CD4-positive, alpha-beta memory T cell (primary cell): Measurements from ENCODE around the gene WDR59. TPM values are rescaled to one million over a fixed set of nuclear protein-coding genes. Genes with fewer than 3 reads are reported as not detected.
A peak's percentile ranks its signal among the peaks of the same experiment; 100 is the strongest.
"Not testable (repeated sequence)": the region's sequence is repeated elsewhere in the genome, so short reads cannot be mapped to it uniquely, and the experiment has no call there.

Experiments used
- CTCF ChIA-PET: fragments of 350-600 bp; sonication (Branson Sonifier 250); formaldehyde crosslinking; loops from one replicate; lab custom pipeline; 2021; ENCODE audit warnings: inconsistent platforms; ENCODE audit not compliant: partially characterized antibody; lab: Charles Lee
- POLR2A ChIA-PET: fragments of 350-600 bp; sonication (Branson Sonifier 250); formaldehyde crosslinking; loops from one replicate; lab custom pipeline; 2021; ENCODE audit not compliant: partially characterized antibody; lab: Charles Lee
- DNase-seq, 5 donors: peaks; one replicate each; pipeline versions ENCODE4 v3.0.0 to v3.0.0-alpha.2; 2020 to 2022; ENCODE audit warnings: mixed read lengths in 1 of 5
- H3K27ac ChIP-seq: one replicate; pipeline ENCODE4 v1.7.0; 2013; ENCODE audit warnings: low read depth, low read length
- H3K27me3 ChIP-seq: 2 replicates; pipeline ENCODE4 v1.7.0; 2013; ENCODE audit warnings: mild to moderate bottlenecking, low read length, moderate library complexity; ENCODE audit not compliant: insufficient read depth
- H3K36me3 ChIP-seq: 2 replicates; pipeline ENCODE4 v1.7.0; 2013; ENCODE audit warnings: mild to moderate bottlenecking, low read length, moderate library complexity; ENCODE audit not compliant: insufficient read depth
- H3K4me1 ChIP-seq: 2 replicates; pipeline ENCODE4 v1.7.0; 2013; ENCODE audit warnings: mild to moderate bottlenecking, low read length, moderate library complexity; ENCODE audit not compliant: insufficient read depth
- H3K4me3 ChIP-seq, 2 donors: one replicate each; pipeline ENCODE4 v1.7.0; 2013; ENCODE audit warnings: low read length in 2 of 2, mild to moderate bottlenecking in 1 of 2
- H3K9me3 ChIP-seq, 2 donors: one replicate each; pipeline ENCODE4 v1.7.0; 2013; ENCODE audit warnings: low read length in 2 of 2, control low read depth in 1 of 2; ENCODE audit not compliant: control insufficient read depth in 1 of 2
- H3K27ac Mint-ChIP-seq, 7 donors: one replicate each; pipeline ENCODE4 v1.8.0; 2020 to 2021; ENCODE audit warnings: mixed read lengths in 7 of 7, mild to moderate bottlenecking in 6 of 7, inconsistent platforms in 3 of 7, moderate library complexity in 3 of 7
- H3K27me3 Mint-ChIP-seq, 2 donors: one replicate each; pipeline ENCODE4 v1.8.0; 2020 to 2021; ENCODE audit warnings: mixed read lengths in 2 of 2
- H3K36me3 Mint-ChIP-seq, 2 donors: one replicate each; pipeline ENCODE4 v1.8.0; 2020 to 2021; ENCODE audit warnings: mixed read lengths in 2 of 2, inconsistent platforms in 1 of 2, mild to moderate bottlenecking in 1 of 2
- H3K4me1 Mint-ChIP-seq, 4 donors: one replicate each; pipeline ENCODE4 v1.8.0; 2020 to 2021; ENCODE audit warnings: mixed read lengths in 4 of 4, mild to moderate bottlenecking in 1 of 4
- H3K4me3 Mint-ChIP-seq, 8 donors: one replicate each; pipeline ENCODE4 v1.8.0; 2020 to 2021; ENCODE audit warnings: mixed read lengths in 8 of 8, mild to moderate bottlenecking in 7 of 8, moderate library complexity in 6 of 8, inconsistent platforms in 3 of 8
- H3K9me3 Mint-ChIP-seq, 8 donors: one replicate each; pipeline ENCODE4 v1.8.0; 2020 to 2021; ENCODE audit warnings: mixed read lengths in 8 of 8, mild to moderate bottlenecking in 5 of 8, inconsistent platforms in 3 of 8, moderate library complexity in 1 of 8
- intact Hi-C: fragments of 100-400 bp; cut with micrococcal nuclease; formaldehyde crosslinking; loops from one replicate; pipeline ENCODE4 v1.15.1; 2023
- polyA plus RNA-seq, 2 donors: library from polyadenylated mRNA; unstranded; fragments of 300-500 nt; fragmentation: Illumina TruSeq; gene quantifications; one replicate each; pipeline ENCODE4 v1.2.3, GENCODE V29; 2021
- total RNA-seq, 2 experiments: library from RNA; stranded (reverse); gene quantifications; one replicate each; pipeline ENCODE4 v1.2.3, GENCODE V29; 2021

Gene WDR59
- total and polyA plus RNA-seq, 4 experiments from 2014 or later, result 11.0 to 127 (median 68.2) TPM

DNA sequence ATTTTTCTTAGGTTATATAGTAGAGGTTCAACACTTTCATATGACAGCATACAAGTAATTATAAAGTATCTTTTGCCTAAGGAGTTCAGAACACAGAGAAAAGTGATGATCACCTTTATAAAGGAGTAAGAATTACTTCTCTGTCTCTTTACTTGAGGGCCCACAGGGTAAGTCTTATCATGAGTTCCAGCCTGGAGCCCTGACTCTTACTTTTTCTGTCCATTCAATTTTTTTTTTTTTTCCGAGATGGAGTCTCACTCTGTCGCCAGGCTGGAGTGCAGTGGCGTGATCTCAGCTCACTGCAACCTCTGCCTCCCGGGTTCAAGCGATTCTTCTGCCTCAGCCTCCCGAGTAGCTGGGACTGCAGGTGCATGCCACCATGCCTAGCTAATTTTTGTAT is 28.2 kb upstream of the WDR59 start:
- H3K36me3 ChIP-seq, H3K36me3 Mint-ChIP-seq, H3K9me3 ChIP-seq, intact Hi-C loops, H3K27me3 ChIP-seq, H3K27me3 Mint-ChIP-seq, DNase-seq, H3K9me3 Mint-ChIP-seq, H3K4me3 ChIP-seq: not testable (repeated sequence)
- ChIA-PET POLR2A (interaction anchor here (0.9 to 2.8 kb wide), 3 partner anchors 14 to 97 kb away, joined by 4 to 16 read pairs (median 4); partner anchors contain the start of gene ZNRF1), CTCF (interaction anchor here (1.2 to 4.1 kb wide), 5 partner anchors 12 to 98 kb away, joined by 3 to 33 read pairs (median 4); partner anchors contain the start of gene ZNRF1)
- Mint-ChIP-seq H3K4me3 (peak overlapping the region in 2 of 8 donors; percentile 68 to 85), H3K4me1 (peaks cover 14 to 26% (median 20%) of the 10 kb centered on the region in 4 donors), H3K27ac (peak overlapping the region in 4 of 7 donors; percentile 23 to 91 (median 52))
- H3K4me1 ChIP-seq, result peaks cover 22% of the 10 kb centered on the region
- peak overlapping the region; percentile 47 for H3K27ac ChIP-seq

DNA sequence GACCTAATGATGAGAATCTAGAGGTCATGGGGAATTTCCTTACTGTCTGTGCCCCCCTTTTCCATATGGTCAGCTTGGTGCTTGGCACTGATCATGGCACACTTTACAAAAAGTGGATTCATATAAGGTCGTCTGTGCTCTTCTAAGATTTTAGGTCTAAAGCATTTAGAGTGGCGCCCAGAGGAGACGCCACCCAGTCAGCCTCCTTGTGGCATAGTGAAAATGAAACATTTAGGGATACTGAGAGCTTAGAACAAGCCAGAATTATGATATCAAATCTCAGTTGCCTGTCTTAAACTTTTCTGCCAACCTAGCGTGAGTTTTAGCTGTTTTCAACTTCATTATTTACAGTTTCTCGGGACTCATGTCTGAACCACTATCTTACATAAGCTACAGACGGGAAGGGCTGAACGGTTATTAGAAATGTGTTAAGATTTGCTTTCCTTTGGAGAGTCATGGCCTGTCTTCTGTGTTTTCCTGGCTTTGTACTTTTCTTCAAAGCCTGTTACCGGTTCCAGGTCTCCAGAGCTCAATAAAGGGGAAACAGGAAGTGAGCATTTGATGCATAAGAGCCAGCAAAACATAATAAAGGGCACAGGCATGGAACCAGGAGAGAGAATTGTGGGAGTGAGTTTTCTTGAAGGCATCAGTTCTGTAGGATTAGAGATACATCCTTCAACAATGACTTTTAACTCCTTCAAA is 27.6 kb upstream of the WDR59 start:
- ChIA-PET POLR2A (interaction anchor here (0.9 to 2.8 kb wide), 3 partner anchors 13 to 97 kb away, joined by 4 to 16 read pairs (median 4); partner anchors contain the start of gene ZNRF1), CTCF (interaction anchor here (0.8 to 4.1 kb wide), 8 partner anchors 13 to 99 kb away, joined by 3 to 33 read pairs (median 4); partner anchors contain the start of gene ZNRF1)
- H3K27me3 ChIP-seq, result no peaks in the 10 kb centered on the region
- peak overlapping the region; percentile 47 for H3K27ac ChIP-seq
- H3K4me1 ChIP-seq, result peaks cover 22% of the 10 kb centered on the region
- no peaks in the 10 kb centered on the region for H3K36me3 ChIP-seq
- intact Hi-C loops, result no loop called here
- Mint-ChIP-seq H3K4me3 (peak overlapping the region; percentile 63 to 85 (median 76)), H3K4me1 (peaks cover 14 to 26% (median 18%) of the 10 kb centered on the region in 4 donors), H3K27me3 (no peaks in the 10 kb centered on the region), H3K27ac (peak overlapping the region; percentile 67 to 94 (median 91)), H3K36me3 (no peaks in the 10 kb centered on the region), H3K9me3 (no peaks in the 10 kb centered on the region)
- peak overlapping the region in 1 of 2 donors; percentile 8 for H3K4me3 ChIP-seq
- DNase-seq, result peak in 1 of 5 donors; percentile 18
- H3K9me3 ChIP-seq, result no peaks in the 10 kb centered on the region

DNA sequence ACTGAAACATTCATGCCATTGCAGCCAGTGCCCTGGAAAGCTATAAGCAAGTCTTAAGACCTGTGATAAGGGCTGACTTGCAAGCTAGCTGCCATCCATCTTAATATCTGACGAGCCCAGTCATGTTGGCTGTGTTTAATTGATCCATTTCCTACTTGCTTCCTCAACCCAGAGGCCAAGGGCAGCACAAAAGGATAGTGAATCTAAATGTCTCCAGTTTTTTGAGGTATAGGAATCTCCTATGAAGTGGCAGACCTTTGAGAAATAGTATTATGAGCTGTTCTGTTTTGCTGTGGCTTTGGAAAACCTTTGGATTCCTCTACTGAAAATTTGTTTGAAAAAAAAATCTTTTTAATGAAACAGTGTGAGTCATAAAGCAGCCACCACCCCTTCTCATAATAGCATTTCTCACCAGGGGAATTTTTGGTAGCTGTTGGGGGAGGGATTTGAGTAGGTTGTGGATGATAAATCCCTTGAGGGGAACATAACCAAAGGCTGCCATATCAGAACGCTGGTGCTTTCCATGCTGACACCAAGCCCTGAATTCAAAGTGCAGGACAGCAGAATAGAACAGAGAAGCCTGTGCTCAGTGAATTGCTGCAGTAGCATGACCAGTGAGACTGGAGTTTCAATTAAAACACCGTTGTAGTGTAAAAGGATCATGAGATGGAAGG is 26.8 kb upstream of the WDR59 start:
- no peaks in the 10 kb centered on the region for H3K36me3 Mint-ChIP-seq
- H3K4me3 Mint-ChIP-seq, result peak overlapping the region in 6 of 8 donors; percentile 63 to 85 (median 82)
- Histone ChIP-seq H3K9me3 (no peaks in the 10 kb centered on the region), H3K4me3 (no peak overlapping the region), H3K36me3 (no peaks in the 10 kb centered on the region), H3K4me1 (peaks cover 22% of the 10 kb centered on the region), H3K27me3 (no peaks in the 10 kb centered on the region), H3K27ac (peak overlapping the region; percentile 47)
- peaks cover 14 to 26% (median 17%) of the 10 kb centered on the region in 4 donors for H3K4me1 Mint-ChIP-seq
- peak overlapping the region; percentile 67 to 94 (median 91) for H3K27ac Mint-ChIP-seq
- CTCF ChIA-PET, result interaction anchor here (0.8 to 4.1 kb wide), 11 partner anchors 10 to 100 kb away, joined by 3 to 33 read pairs (median 4); partner anchors contain the start of gene ZNRF1
- DNase-seq, result peak; percentile 13 to 78 (median 26)
- no peaks in the 10 kb centered on the region for H3K9me3 Mint-ChIP-seq
- intact Hi-C loops, result no loop called here
- H3K27me3 Mint-ChIP-seq, result no peaks in the 10 kb centered on the region
- POLR2A ChIA-PET, result interaction anchor here (0.9 to 2.8 kb wide), 2 partner anchors 13 to 63 kb away, joined by 3 to 16 read pairs; partner anchors contain the start of gene ZNRF1

DNA sequence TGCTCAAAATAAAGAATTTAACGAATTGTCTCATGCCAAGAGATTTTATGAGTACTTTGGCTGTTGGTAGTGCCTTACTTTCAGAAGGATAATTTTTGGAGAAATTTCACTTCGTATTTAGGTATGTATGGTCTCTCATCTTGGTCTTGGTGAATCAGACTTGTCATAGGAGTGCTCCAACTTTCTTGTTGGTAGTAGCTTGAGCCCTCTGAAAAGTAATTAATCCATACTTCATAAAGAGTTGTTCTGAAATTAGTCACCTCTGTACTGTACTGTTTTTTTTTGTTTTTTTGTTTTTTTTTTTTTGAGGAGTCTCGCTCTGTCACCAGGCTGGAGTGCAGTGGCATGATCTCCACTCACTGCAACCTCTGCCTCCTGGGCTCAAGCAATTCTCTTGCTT is 25.5 kb upstream of the WDR59 start:
- no peak overlapping the region for H3K27ac Mint-ChIP-seq
- no peaks in the 10 kb centered on the region for H3K9me3 Mint-ChIP-seq
- CTCF ChIA-PET, result interaction anchor here (0.6 to 4.1 kb wide), 4 partner anchors 12 to 101 kb away, joined by 3 to 33 read pairs (median 7); partner anchors contain the start of gene ZNRF1
- Histone ChIP-seq H3K4me3 (no peak overlapping the region), H3K9me3 (no peaks in the 10 kb centered on the region), H3K27me3 (no peaks in the 10 kb centered on the region), H3K36me3 (no peaks in the 10 kb centered on the region), H3K27ac (no peak overlapping the region), H3K4me1 (peaks cover 22% of the 10 kb centered on the region)
- H3K27me3 Mint-ChIP-seq, result no peaks in the 10 kb centered on the region
- DNase-seq, result no peak
- POLR2A ChIA-PET, result interaction anchor here (0.7 to 2.8 kb wide), 2 partner anchors 11 to 49 kb away, joined by 3 to 16 read pairs; partner anchors contain the start of gene ZNRF1
- no peak overlapping the region for H3K4me3 Mint-ChIP-seq
- peaks cover 14 to 26% (median 17%) of the 10 kb centered on the region in 4 donors for H3K4me1 Mint-ChIP-seq
- intact Hi-C loops, result no loop called here
- no peaks in the 10 kb centered on the region for H3K36me3 Mint-ChIP-seq

DNA sequence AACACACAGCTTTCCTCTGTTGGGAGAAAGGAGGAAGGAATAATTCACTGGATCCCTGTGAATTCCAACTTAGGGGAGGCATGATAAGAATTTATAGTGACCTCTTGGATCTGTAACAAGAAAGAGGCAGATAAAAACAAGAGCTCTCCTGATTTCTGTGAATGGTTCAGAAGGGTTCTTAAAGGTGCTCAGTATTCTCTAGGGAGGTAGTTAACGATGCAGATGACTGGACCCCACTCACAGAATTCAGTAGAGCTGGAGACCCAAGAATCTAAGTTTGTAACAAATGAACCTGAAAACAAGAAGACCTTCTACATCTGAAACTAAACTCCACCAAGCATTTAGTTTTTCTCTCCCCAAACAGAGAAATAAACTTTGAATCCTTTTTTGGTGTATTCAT is 22.5 kb upstream of the WDR59 start:
- Histone ChIP-seq H3K9me3 (no peaks in the 10 kb centered on the region), H3K27ac (no peak overlapping the region), H3K4me1 (peaks cover 15% of the 10 kb centered on the region), H3K4me3 (no peak overlapping the region), H3K27me3 (no peaks in the 10 kb centered on the region), H3K36me3 (no peaks in the 10 kb centered on the region)
- no peaks in the 10 kb centered on the region for H3K27me3 Mint-ChIP-seq
- intact Hi-C loops, result no loop called here
- no peak for DNase-seq
- no peaks in the 10 kb centered on the region for H3K36me3 Mint-ChIP-seq
- peaks cover 10 to 12% (median 10%) of the 10 kb centered on the region in 4 donors for H3K4me1 Mint-ChIP-seq
- peak overlapping the region in 2 of 7 donors; percentile 26 to 47 for H3K27ac Mint-ChIP-seq
- no peaks in the 10 kb centered on the region for H3K9me3 Mint-ChIP-seq
- POLR2A ChIA-PET, result interaction anchor here (0.6 to 1.9 kb wide), 2 partner anchors 8 to 10 kb away, joined by 3 to 4 read pairs; partner anchors contain the start of gene ZNRF1
- CTCF ChIA-PET, result interaction anchor here (1.5 to 3.7 kb wide), 2 partner anchors 93 to 104 kb away, joined by 3 to 14 read pairs; no protein-coding TSS in a partner anchor
- peak overlapping the region in 1 of 8 donors; percentile 36 for H3K4me3 Mint-ChIP-seq

DNA sequence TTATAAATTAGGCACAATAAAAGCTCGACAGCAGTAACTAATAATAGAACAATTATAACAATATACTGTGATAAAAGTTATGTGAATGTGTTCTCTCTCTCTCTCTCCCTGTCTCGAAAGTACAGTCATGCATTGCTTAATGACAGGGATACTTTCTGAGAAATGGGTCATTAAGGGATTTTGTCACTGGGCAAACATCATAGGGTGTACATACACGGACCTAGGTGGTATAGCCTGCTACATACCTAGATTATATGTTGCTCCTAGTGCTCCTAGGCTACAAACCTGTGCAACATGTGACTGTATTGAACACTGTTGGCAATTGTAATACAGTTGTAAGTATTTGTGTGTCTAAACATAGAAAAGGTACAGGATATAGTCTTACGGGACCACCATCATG is 20.8 kb upstream of the WDR59 start:
- H3K36me3 Mint-ChIP-seq, result no peaks in the 10 kb centered on the region
- H3K4me1 ChIP-seq, result peaks cover 5% of the 10 kb centered on the region
- no peaks in the 10 kb centered on the region for H3K27me3 Mint-ChIP-seq
- no peak for DNase-seq
- H3K36me3 ChIP-seq, result no peaks in the 10 kb centered on the region
- ChIA-PET POLR2A (interaction anchor here (0.9 kb wide), 1 partner anchor 106 kb away, joined by 3 read pairs; no protein-coding TSS in a partner anchor), CTCF (interaction anchor here (1.0 to 3.7 kb wide), 3 partner anchors 59 to 106 kb away, joined by 3 to 14 read pairs (median 4); no protein-coding TSS in a partner anchor)
- H3K27me3 ChIP-seq, result no peaks in the 10 kb centered on the region
- H3K4me3 ChIP-seq, result no peak overlapping the region
- H3K27ac ChIP-seq, result no peak overlapping the region
- H3K27ac Mint-ChIP-seq, result no peak overlapping the region
- H3K9me3 Mint-ChIP-seq, result no peaks in the 10 kb centered on the region
- no peaks in the 10 kb centered on the region for H3K9me3 ChIP-seq
- intact Hi-C loops, result no loop called here
- peaks cover 0 to 7% (median 5%) of the 10 kb centered on the region in 4 donors for H3K4me1 Mint-ChIP-seq
- H3K4me3 Mint-ChIP-seq, result no peak overlapping the region
